Fibroblast of lung (primary cell): ENCODE data around the gene NFASC. TPM values are rescaled to one million over a fixed set of nuclear protein-coding genes. Genes with fewer than 3 reads are reported as not detected.

ENCODE experiments used
- DNase-seq, 2 donors: peaks; one replicate each; pipeline versions ENCODE4 v3.0.0 to v3.0.0-alpha.2; 2010; ENCODE audit warnings: low read depth in 2 of 2
- H2AFZ ChIP-seq: 2 replicates; pipeline ENCODE4 v1.5.1; 2012; ENCODE audit warnings: low read length, control low read depth, inconsistent platforms
- H3K27ac ChIP-seq: 2 replicates; pipeline ENCODE4 v1.5.1; 2011; ENCODE audit warnings: low read length, control low read depth; ENCODE audit not compliant: insufficient read depth
- H3K27me3 ChIP-seq: 2 replicates; pipeline ENCODE4 v1.5.1; 2011; ENCODE audit warnings: mild to moderate bottlenecking, low read length; ENCODE audit not compliant: control insufficient read depth, insufficient read depth
- H3K36me3 ChIP-seq: 2 replicates; pipeline ENCODE4 v1.5.1; 2011; ENCODE audit warnings: low read length; ENCODE audit not compliant: control insufficient read depth, insufficient read depth
- H3K4me1 ChIP-seq: 2 replicates; pipeline ENCODE4 v1.5.1; 2011; ENCODE audit warnings: low read length; ENCODE audit not compliant: control insufficient read depth, insufficient read depth; ENCODE audit errors: extremely low read depth
- H3K4me2 ChIP-seq: 2 replicates; pipeline ENCODE4 v1.5.1; 2011; ENCODE audit warnings: low read length, control low read depth; ENCODE audit not compliant: insufficient read depth; ENCODE audit errors: extremely low read depth
- H3K4me3 ChIP-seq, 4 experiments: fragments of 200-600 bp in 1 of 4; sonication (generic) in 1 of 4; replicated peaks in 1 of 4; 2 replicates each; pipeline ENCODE4 v1.5.1; 2011 to 2016; ENCODE audit warnings: low read length in 4 of 4, low read depth in 3 of 4, mild to moderate bottlenecking in 3 of 4, control low read depth in 2 of 4, inconsistent platforms in 1 of 4, mixed read lengths in 1 of 4; ENCODE audit not compliant: insufficient read depth in 1 of 4; ENCODE audit errors: control extremely low read depth in 1 of 4
- H3K79me2 ChIP-seq: 2 replicates; pipeline ENCODE4 v1.5.1; 2012; ENCODE audit warnings: mild to moderate bottlenecking, low read length, inconsistent platforms; ENCODE audit not compliant: control insufficient read depth, insufficient read depth
- H3K9ac ChIP-seq: 2 replicates; pipeline ENCODE4 v1.5.1; 2011; ENCODE audit warnings: mild to moderate bottlenecking, low read length, control low read depth; ENCODE audit not compliant: insufficient read depth
- H3K9me3 ChIP-seq: 2 replicates; pipeline ENCODE4 v1.5.1; 2012; ENCODE audit warnings: low read depth, low read length; ENCODE audit not compliant: control insufficient read depth, insufficient read depth
- H4K20me1 ChIP-seq: 2 replicates; pipeline ENCODE4 v1.5.1; 2011; ENCODE audit warnings: low read length; ENCODE audit not compliant: control insufficient read depth, insufficient read depth; ENCODE audit errors: extremely low read depth
- EZH2 ChIP-seq: IDR thresholded peaks from 2 replicates; pipeline ENCODE4 v1.5.1; 2012; ENCODE audit warnings: low read length, control low read depth, mild to moderate bottlenecking; ENCODE audit errors: missing control alignments
- polyA plus RNA-seq, 2 donors: library from polyadenylated mRNA; depleted of rRNA in 1 of 2; stranded (reverse) in 1 of 2; unstranded in 1 of 2; fragments of >200 nt; gene quantifications; 2 replicates each; pipeline ENCODE4 v1.2.1, GENCODE V29; 2011 to 2012; ENCODE audit warnings: missing spikeins in 1 of 2
- total RNA-seq: library from RNA; depleted of rRNA; stranded (reverse); fragments of >200 nt; gene quantifications from 2 replicates; pipeline ENCODE4 v1.2.1, GENCODE V29; 2014
- TF ChIP-seq, protein P1 (sequence below), 2 donors: IDR thresholded peaks in 1 of 2; conservative IDR thresholded peaks in 1 of 2; 1 replicate in 1 of 2; 2 replicates in 1 of 2; pipeline ENCODE4 v1.5.1; 2011 to 2012; ENCODE audit warnings: low read length in 2 of 2, control low read depth in 1 of 2, inconsistent platforms in 1 of 2, low read depth in 1 of 2, mild to moderate bottlenecking in 1 of 2

The NFASC gene
- total and polyA plus RNA-seq, 2 donors (not counting 1 experiment from before 2014, with no cell fraction given), result 13.4 to 16.5 TPM

DNA sequence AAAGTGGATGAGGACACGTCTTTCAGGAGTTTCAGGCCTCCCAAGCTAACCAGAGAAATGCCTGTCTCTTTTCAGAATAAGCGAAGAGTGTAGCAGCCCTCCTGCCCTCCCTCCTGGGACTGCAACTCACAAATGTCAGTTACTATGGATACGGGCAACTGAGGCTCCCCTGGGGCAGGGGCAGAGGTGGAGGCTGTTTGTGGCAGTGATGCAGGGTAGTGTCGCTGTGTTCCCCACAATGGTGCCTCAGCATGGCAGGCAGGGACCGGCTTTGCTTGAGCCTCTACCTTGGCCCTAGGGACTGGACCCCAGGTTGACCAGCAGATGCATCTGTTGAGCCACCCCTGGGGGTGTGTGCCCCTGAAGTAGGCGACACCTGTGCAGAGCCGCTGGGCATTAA is 10.2 kb downstream of the NFASC start:
- H2AFZ ChIP-seq, result no peak overlapping the region
- H3K4me2 ChIP-seq, result no peak overlapping the region
- no peaks in the 10 kb centered on the region for H4K20me1 ChIP-seq
- no peaks in the 10 kb centered on the region for H3K27me3 ChIP-seq
- no peak overlapping the region for H3K9ac ChIP-seq
- no peaks in the 10 kb centered on the region for H3K4me1 ChIP-seq
- no peak overlapping the region for H3K27ac ChIP-seq
- no peaks in the 10 kb centered on the region for H3K9me3 ChIP-seq
- TF ChIP-seq, protein P1, sequence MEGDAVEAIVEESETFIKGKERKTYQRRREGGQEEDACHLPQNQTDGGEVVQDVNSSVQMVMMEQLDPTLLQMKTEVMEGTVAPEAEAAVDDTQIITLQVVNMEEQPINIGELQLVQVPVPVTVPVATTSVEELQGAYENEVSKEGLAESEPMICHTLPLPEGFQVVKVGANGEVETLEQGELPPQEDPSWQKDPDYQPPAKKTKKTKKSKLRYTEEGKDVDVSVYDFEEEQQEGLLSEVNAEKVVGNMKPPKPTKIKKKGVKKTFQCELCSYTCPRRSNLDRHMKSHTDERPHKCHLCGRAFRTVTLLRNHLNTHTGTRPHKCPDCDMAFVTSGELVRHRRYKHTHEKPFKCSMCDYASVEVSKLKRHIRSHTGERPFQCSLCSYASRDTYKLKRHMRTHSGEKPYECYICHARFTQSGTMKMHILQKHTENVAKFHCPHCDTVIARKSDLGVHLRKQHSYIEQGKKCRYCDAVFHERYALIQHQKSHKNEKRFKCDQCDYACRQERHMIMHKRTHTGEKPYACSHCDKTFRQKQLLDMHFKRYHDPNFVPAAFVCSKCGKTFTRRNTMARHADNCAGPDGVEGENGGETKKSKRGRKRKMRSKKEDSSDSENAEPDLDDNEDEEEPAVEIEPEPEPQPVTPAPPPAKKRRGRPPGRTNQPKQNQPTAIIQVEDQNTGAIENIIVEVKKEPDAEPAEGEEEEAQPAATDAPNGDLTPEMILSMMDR (conservative IDR thresholded peaks at IDR 0.05 in 1 of 2, IDR thresholded peaks at IDR 0.05 in 1 of 2; ENCODE audit: low read depth in 1 of 2, low read length in 2 of 2), result no peak
- TF ChIP-seq EZH2, result no peak
- H3K4me3 ChIP-seq, result no peak overlapping the region
- no peaks in the 10 kb centered on the region for H3K36me3 ChIP-seq
- no peaks in the 10 kb centered on the region for H3K79me2 ChIP-seq
- no peak for DNase-seq

DNA sequence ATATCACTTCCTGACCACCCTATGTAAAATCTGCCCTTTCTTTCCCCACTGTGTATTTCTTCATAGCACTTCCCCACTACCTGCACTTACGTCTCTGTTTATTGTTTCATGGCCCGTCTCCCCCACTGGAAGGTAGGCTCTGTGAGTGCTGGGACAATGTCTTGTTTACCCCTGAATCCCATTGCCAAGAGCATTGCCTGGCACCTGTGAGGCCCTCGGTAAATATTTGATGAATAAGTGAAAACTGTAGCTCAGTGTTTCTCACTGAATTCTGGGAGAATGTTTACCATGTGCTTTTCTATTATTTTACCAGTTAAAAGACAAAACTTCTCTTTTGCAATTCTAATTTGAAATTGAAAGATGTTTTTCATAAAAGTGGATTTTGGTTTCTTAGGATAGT is 11.8 kb downstream of the NFASC start:
- TF ChIP-seq, protein P1 (conservative IDR thresholded peaks at IDR 0.05 in 1 of 2, IDR thresholded peaks at IDR 0.05 in 1 of 2; ENCODE audit: low read depth in 1 of 2, low read length in 2 of 2), result no peak
- no peak for TF ChIP-seq EZH2
- Histone ChIP-seq H3K4me2 (no peak overlapping the region), H3K36me3 (no peaks in the 10 kb centered on the region), H3K4me3 (no peak overlapping the region), H3K9ac (no peak overlapping the region), H2AFZ (no peak overlapping the region), H3K4me1 (no peaks in the 10 kb centered on the region), H3K27ac (no peak overlapping the region), H4K20me1 (no peaks in the 10 kb centered on the region), H3K9me3 (no peaks in the 10 kb centered on the region), H3K79me2 (no peaks in the 10 kb centered on the region), H3K27me3 (no peaks in the 10 kb centered on the region)
- DNase-seq, result no peak

DNA sequence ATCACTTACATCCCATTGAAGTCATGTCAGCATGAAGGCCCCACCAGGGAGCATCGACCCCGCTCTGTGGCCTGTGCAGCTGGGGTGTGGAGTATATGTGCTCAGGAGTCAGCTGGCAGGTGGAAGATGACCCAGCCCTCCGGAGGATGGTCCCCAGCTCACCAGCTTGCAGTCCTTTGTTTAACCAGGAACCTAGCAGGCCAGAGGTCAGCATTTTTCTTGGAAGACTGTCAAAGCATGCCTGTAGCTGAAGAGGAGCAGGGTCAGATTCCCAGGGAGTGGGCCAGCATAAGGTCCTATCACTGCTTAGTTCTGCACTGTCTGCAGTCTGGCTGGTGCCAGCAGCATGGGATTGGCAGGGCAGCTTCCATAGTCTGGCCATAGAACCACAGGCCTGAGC is 12.7 kb downstream of the NFASC start:
- H4K20me1 ChIP-seq, result no peaks in the 10 kb centered on the region
- TF ChIP-seq EZH2, result no peak
- TF ChIP-seq, protein P1 (conservative IDR thresholded peaks at IDR 0.05 in 1 of 2, IDR thresholded peaks at IDR 0.05 in 1 of 2; ENCODE audit: low read depth in 1 of 2, low read length in 2 of 2), result no peak
- no peaks in the 10 kb centered on the region for H3K4me1 ChIP-seq
- no peaks in the 10 kb centered on the region for H3K79me2 ChIP-seq
- H3K27ac ChIP-seq, result no peak overlapping the region
- no peak overlapping the region for H2AFZ ChIP-seq
- H3K9me3 ChIP-seq, result no peaks in the 10 kb centered on the region
- no peak overlapping the region for H3K4me2 ChIP-seq
- no peaks in the 10 kb centered on the region for H3K27me3 ChIP-seq
- H3K4me3 ChIP-seq, result no peak overlapping the region
- no peak overlapping the region for H3K9ac ChIP-seq
- H3K36me3 ChIP-seq, result no peaks in the 10 kb centered on the region
- DNase-seq, result no peak
